CD4-positive, alpha-beta T cell treated with Interferon alpha-2 for 1 hour (primary cell): ENCODE results near the gene MLLT1.

Experiments used
- DNase-seq, 2 donors: peaks; one replicate each; pipeline ENCODE4 v3.0.0-alpha.2; 2020 to 2022

The MLLT1 gene

DNA sequence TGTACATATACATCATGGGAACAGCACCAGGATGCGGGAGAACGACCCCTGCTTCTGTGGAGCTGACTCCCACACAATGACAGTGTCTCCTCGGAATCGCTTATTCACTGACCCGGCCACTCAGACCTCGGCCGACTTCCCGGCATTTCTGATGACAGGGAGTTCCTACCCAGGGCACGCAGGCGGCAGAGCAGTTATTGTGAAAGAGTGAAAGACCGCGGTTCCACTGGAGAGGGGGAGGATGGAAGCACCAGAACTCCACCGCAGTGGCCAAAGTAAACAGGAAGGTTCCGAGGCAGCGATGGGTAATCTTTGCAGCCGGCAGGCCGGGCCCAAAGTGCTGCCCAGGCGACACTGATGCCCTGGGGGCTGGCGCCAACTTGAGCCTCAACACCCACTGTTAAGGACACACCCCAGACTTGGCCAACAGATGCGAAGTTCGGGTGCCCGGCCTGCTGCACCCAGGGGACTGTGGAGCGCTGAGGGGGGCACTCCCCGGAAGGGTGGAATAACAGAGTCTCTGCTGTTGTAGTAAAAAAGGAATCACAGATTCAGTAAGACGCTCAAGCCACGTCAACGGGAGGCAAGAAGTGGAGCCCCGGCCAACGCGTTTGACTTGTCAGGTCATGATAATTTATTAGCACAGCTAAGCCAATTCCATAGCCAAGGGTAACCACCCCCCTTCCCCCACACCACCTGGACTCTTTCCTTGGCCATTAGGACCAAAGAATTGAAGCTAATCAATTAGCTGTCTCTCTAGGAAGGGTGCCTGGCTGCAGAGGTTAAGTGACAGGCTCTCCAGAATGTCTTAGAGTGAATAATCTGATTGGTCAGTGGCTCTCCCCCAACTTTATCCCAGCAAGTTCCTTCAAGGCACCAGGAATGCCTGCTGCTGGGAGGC, 5.8 kb downstream of the MLLT1 start:
- peak in 1 of 2 donors; percentile 67 for DNase-seq

DNA sequence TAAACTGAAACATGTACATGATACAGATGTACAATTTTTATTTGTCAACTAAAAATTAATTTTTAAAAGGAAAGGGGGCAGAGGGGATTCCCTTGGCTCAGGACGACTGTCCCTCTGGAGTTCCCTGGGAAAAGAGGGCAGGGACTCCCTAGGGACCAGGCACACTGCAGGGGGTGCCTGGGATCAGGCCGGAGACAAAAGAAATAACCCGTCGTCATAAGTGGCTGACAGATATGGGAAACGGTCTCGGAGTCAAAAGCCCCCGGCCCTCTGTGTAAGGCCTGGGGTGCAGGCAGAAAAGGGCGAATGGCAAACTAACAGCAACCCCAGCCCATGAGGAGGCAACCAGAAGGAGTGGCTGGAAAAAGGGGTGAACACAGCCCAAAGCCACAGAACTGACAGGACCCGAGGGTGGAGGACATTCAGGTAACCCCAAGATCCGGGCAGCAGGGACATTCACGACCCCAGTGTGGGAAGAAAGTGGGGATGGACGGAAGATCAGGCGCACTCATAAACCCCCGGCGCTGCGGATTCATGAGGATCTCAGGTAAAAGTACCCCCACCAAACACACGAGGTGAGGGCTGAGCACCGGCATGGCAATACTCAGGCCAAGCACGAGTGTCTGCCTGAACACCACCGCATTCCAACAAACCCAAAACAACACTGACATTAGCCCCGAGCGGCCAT, 6.7 kb downstream of the MLLT1 start:
- no peak for DNase-seq

DNA sequence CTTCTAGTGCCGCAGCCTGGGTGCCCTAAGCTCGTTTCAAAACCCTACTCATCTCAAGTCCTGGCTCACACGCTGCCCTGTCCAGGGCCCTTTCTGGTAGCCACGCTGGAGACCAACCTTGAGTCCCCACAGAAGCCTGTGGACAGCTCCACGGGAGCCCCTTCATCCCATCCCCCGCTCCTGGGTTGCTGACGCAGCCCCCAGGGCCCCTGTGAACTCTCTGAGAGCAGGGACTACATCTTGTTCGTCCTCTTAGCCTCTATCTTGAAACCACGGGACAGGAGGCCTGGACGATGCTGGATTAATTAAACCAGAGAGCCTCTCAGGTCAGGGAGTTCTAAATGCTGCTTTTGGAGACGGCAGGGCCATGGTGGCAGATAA, 7.4 kb downstream of the MLLT1 start:
- DNase-seq = no peak

DNA sequence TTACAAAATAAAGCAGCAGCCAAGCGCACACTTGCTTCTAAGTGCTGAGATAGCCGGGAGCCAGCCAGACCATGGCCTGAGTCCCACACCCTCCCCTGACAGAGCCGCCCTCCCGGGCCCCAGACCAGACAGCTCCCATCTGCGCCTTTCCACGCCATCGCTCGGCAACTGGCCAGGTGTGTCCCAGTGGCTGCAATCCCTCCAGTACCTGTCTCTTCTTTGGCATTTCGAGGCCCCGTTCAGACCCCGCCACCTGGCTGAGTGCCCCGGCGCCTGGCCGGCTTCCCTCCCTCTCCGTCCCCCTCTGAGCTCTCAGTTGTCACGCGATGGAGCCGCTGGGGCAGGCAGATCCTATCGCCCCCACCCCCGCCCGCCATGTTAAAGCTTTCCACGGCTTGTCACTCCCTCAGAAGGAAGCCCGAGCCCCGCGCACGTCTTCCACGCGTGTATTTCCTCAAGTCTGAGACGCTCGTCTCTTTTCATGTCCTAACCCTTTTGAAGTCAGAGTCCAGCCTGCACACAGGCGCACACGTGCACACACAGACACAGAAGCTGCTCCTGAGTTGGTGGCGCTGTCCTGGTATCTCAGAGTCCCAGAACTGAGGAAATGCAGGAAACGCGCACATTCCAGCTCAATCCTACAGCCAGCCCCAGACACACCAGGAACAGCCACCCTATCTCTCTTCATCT, 7.9 kb downstream of the MLLT1 start:
- DNase-seq = no peak

DNA sequence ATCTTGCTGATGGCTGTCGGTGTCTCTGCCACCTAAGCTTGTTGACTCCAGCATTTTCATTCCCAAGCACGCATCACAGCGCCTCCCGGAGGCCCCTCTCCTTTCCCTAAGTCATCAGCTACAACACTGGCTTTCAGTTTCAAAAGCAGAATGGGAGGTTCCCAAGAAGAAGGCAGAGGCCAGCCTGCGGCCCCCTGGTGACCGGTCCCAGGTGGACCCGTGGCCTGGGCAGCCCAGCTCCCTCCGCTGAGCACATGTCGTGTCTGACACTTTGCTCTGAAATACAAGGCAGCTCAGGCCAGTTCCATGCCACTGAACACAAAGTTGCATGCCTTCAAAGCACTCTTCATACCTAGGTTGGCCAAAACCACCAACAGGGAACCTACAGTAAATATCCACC, 8.5 kb downstream of the MLLT1 start:
- no peak for DNase-seq

DNA sequence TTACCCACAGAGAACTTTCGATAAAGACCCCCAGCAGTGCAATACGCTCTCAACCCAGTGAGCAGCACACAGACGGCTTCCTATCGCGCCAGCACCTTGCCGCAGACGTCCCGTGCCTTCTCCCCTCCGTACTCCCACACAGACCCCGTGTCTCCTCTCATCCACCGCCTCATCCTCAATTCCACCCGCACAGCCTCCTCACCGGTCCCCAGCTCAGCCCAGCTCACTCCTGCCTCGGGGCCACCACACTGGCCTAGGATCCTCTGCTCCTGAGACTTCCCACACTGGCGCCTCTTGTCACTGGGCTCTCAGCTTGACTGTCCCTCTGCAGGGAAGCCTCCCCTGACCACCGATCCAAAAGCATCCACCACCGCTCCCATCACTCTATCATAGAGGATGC, 9.0 kb downstream of the MLLT1 start:
- no peak for DNase-seq

DNA sequence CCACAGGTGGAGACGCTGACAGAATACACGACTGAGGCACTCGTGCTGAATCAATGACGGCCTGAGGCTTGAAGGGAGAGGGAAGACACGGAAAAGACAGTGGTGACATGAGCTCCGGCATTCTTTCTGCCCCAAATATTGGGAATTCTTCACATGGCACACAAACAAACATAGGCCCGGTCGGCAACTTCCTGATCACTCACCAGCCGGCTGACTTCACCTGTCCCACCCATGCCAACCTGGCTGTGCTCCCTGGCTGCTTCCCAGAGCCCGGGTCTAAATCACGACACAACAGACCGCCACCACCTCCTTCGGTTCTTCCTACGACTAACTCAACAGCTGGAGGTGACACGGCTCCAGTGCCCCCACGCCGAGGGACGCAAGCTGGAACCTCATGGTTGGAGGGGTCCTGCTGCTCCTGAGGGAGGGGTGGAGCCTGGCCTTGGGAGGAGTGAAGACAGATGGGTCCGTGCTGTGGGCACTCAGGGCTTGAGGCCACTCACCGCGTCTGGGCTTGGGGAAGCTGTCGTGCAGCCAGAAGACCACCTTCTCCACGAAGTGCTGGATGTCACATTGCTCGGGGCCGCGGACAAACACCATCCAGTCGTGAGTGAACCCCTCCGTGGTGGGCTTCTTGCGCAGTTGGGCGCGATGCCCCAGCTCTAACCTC, 9.6 kb downstream of the MLLT1 start:
- no peak for DNase-seq

DNA sequence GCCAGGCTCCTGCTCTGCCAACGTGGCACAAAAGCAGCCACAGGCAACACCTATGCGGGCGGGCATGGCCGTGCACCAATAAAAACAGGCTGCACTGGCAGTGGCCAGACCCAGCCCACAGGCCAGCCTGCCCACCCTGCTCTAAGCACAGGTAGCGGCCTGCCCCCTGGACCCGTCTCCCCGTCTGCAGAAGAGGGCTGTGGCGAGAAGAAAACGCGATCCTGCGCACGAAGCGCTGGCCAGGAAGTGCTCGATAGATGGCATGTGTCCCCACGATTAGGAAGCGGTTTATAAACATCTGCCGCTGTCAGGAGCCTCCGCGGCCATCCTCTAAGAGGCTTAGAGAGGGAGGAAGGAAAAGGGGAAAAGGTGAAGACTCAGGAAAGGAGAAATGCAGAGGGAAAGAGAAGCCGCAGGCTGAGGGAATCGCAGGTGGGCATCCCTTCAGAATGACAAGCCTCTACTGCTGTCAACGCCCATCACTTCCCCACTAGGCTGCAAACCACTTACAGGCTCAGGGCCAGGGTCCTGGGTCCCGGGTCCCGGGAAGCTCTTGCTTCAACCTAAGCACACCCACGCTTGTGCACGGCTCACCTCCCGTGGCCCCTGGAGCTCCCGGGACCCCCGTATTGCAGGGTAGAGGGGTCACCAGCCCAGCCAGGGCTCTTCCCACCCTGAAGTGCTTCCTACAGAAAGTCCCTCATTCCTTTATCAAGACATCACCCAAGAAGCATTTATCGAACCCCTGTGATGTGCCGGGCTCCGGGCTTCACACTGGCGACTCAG, 10.5 kb downstream of the MLLT1 start:
- DNase-seq = no peak

DNA sequence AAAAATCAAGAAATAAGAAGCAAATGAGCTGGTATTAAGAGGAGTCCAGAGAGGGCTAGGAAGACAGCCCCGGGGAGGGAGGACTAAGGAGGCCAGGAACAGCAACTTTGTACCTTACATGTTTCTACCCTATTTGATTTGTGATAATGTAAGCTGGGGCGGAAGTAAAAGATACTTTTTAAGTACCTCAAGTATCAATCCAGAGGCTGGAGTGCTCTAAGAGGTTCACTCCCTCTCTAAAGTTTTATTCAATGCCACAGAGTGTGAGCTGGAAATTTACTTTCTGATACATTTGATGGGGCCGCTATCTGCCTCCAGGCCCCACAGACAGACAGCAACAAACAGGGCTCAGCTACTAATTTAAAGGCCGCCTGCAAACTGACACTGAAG, 11.4 kb downstream of the MLLT1 start:
- no peak for DNase-seq

DNA sequence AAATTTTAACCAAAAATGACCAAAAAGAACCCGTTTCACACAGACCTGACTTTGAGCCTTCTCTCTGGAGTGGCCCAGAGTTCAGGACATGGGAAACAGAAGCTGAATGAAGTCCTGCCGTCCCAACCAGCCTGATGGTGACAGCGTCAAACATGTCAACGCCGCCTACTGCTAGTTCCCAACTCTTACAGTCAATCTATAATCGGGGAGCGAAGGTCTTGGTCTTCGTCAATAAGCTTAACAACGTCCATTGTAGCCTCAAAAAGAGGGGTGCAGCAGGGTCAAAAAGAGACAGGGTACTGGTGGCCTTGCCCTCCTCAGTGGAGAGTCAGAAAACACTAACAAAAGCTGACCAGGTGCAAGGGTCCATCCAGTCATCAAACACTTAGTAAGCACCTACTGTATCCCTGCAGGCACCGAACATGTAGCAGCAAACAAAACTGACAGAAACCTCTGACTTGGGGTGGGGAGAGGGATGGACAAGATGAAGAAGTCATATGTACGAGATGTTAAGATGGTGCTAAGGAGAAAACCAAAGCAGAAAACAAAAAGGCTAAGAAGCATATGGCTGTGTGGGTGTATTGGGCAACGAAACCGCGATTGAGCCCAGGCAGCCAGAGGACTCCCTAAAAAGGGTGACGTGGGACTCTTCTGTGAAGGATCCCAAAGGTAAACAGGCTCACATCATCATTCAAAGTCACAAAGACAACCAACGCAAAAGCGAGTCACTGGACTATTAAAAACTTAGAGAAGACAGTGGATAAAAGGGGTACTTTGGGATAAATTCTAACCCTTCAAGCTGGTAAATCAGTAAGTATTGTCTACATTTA, 12.0 kb downstream of the MLLT1 start:
- no peak for DNase-seq

DNA sequence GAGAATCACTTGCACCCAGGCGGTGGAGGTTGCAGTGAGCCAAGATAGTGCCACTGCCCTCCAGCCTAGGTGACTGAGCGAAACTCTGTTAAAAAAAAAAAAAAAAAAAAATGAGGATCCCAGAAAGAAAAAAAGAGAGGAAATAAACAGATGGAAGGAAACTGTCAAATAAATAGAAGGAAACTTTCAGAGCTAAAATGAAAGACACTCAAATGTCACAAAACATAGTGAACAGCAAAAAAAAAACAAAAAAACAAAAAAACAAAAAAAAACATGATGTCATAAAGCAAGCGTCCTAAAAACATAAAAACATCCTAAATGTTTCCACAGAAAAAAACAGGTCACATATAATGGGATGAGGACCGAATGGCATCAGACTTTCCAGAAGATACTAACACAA, 15.0 kb downstream of the MLLT1 start:
- no peak for DNase-seq

DNA sequence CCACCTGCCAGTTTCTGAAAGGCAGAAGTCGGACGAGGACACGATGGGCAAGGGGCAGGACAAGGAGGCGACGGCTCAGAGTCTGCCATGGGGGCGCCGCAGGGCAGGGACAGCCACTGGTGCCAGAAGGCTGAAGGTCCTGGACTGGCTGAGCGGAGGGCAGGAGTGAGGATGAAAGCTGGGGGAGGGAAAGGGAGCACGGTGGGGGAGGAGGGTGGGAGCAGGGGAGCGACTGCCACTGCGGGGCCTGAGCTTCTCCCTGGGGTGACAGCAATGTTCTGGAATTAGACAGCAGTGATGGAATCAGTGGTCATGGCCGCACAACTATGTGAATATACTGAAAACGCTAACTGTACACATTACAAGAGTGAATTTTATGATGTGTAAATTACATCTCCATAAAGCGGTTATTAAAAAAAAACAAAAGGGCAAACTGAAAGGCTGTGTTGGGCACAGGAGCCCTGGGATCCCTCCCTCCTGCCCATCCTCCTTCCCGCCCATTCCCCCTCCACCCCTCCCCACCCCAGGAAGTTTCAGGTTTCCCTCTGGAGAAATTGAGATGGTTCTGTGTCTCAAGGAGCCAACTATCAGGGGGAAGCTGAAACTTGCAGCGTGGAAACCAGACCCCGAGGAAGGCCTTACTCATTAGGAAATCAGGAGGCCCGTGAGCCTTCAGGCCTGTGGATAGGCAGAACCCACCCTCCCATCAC, 15.9 kb downstream of the MLLT1 start:
- DNase-seq = no peak

DNA sequence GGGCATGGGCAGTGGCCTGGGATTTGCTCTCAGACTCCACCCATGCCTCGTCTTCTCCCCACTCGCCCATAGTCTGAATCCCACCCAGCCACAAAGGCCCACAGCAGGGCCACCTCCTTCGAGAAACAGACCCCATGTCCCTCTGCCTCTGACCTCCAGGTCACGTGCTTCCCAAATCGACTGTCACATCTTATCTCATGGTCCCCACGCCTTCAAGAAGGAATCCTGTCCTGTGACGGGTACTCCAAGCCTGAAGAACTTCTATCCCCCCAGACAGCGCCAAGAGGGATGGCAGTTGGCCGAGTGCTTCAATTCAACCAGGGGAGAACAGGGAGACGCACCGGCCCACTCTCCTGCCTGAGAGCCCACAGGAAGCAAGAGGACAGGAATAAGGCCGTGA, 16.5 kb downstream of the MLLT1 start:
- no peak for DNase-seq

DNA sequence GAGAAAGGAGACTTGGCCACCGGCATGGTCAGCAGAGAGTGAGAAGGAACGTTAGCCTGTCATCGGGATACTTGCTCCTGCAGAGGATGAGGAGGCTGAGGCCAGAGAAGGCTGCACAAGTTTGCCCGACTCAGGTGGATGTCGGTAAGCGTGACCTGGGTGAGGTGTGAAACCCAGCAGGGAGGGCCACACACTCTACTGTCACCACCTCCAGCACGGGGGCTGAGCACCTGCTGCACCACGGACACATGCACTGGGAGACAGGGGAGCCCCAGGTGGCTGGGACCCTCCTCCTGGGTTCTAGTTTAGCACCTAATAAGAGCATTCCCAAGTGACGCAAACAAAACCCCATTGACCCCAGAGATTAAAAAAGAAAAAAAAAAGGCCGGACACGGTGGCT, 17.3 kb downstream of the MLLT1 start:
- no peak for DNase-seq

DNA sequence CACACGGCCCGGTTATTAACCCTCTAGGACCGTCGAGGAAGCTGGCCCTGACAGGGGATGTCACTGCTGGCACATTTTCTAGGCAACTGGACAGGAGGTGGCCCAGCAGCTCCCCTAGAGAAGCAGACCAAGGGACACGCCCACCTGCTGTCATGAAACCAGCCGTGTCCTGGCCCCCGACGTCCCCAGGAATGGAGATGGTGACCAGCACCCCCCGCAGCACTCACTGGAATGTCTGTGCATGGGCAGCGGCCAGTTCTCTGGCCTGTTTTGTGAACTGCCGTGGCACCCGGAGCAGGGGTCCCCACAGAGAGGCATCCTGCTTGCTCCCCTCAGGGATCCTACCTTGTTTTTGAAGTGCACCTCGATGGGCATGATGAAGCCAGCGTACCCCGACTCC, 17.9 kb downstream of the MLLT1 start:
- DNase-seq = no peak

DNA sequence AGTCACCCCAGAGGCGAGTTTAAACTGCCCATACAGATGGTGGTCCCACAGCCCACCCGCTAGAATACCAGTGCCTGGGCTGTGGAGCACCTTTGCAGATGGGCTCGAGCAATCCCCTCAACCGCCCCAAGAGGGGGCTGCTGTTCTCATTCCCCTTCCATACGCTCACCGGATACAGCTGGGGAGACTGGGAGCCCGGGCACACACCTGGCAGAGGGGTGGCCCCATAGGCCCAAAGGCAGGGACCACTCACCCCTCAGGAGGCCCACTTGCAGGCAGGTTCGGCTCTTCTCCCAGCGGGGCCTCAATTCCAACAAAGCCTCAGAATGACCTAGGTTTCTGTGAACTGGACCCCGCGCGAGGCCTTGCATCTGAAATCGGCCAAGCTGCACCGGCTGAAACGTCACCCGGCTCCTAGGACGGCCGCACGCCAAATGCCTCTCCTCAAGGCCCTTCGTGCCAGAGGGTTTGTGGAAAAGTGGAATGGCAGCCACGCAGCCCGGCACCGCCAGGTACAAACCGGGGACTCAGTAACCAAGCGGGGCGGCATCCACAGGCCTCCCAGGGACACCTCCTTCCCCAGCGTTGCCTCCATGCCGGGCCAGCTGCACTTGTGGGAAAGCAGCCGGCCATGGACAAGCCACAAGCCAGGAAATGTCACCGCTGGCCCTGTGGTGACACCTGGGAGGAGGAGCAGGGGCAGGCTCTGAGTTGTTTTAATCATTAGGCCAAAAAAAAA, 18.7 kb downstream of the MLLT1 start:
- peak in 1 of 2 donors; percentile 29 for DNase-seq

DNA sequence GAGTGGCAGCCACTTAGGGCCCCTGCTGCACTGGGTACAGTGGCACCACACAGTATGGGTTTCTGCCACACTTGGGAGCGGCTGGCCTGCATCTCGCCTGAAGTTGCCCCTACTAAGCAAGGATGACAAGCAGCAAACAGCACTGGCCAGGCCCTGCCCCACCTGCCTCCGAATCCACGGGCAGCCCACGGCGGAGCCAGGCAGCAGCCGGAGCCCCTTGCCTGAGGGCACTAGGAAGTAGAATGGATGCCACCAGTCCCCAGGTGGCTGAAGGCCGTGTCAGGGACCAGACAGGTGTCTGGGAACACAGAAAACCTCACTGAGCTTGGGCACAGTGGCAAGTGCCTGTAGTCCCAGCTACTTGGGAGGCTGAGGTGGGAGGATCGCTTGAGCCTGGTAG, 19.4 kb downstream of the MLLT1 start:
- no peak for DNase-seq

DNA sequence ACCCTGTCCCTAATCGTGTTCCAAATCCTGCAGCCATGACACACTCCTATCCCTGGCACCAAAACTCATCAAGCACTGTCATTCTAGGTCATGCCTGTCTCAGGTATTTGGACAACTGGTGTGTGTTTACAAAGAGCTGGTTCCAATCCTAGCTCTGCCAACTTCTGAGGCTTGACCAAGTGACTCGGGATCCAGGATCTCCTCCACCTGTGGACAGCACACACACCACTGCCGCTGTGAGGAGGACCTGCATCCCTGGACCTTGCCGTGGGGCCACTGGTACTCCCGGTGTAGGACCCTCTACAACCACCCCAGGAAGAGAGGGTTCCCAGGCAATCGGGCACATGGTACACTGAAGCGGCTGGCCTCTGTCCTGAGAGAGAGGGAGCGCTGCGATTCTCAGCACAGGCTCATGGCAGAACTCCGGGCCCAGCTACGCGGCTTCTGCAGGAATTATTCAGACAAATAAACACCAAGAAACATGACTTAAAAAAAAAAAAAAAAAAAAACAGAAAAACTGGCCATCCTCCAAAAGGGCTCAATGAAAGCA, 20.4 kb downstream of the MLLT1 start:
- no peak for DNase-seq

DNA sequence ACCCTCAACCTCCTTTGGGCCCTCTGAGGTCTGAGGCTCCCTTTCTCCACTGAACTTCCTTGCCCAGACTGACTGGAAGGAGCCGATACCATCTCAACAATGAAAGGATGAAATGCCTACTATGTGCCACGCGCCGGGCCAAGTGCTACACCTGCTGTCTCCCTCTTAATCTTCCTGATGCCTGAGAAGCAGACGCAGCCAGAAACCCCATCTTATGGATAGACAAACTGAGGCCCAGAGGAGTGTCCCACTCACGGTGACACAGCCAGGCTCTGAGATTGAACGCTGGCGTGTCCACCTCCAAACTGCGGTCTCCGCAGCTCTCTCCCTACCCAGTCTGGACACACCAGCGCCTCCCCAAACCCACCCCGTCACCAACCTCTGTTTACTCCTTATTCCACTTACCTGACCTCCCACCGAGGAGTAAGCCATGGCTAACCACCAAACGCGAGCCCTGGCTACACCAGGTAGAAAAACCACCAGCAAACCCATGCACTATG, 20.9 kb downstream of the MLLT1 start:
- DNase-seq = no peak
